Measurements from ENCODE around the gene NPIPA5.
"Not testable (repeated sequence)": the region's sequence is repeated elsewhere in the genome, so short reads cannot be mapped to it uniquely, and the experiment has no call there.

The NPIPA5 gene

GRCh38 chr16:15388060-15388459, 10.0 kb upstream of the NPIPA5 start:
- DNase-seq: not testable (repeated sequence)

GRCh38 chr16:15382810-15383209, 4.7 kb upstream of the NPIPA5 start:
- DNase-seq: not testable (repeated sequence)

GRCh38 chr16:15357495-15357894, 20.6 kb downstream of the NPIPA5 start:
- DNase-seq: not testable (repeated sequence)

GRCh38 chr16:15354846-15355245, 23.2 kb downstream of the NPIPA5 start:
- DNase-seq: not testable (repeated sequence)

GRCh38 chr16:15352852-15353251, 25.2 kb downstream of the NPIPA5 start:
- not testable (repeated sequence) for DNase-seq

- not testable (repeated sequence) for DNase-seq
Measured at GRCh38 chr16:15351745-15352144, 26.3 kb downstream of the NPIPA5 start.

- DNase-seq: not testable (repeated sequence)
Measured at GRCh38 chr16:15351251-15351650, 26.8 kb downstream of the NPIPA5 start.

- not testable (repeated sequence) for DNase-seq
Measured at GRCh38 chr16:15348721-15349120, 29.4 kb downstream of the NPIPA5 start.

GRCh38 chr16:15342337-15342736, 35.8 kb downstream of the NPIPA5 start:
- not testable (repeated sequence) for DNase-seq

- DNase-seq: not testable (repeated sequence)
Measured at GRCh38 chr16:15338986-15339385, 39.1 kb downstream of the NPIPA5 start.

GRCh38 chr16:15337974-15338605, 40.0 kb downstream of the NPIPA5 start:
- not testable (repeated sequence) for DNase-seq

- DNase-seq: not testable (repeated sequence)
Measured at GRCh38 chr16:15335609-15336008, 42.5 kb downstream of the NPIPA5 start.

- DNase-seq: not testable (repeated sequence)
Measured at GRCh38 chr16:15333969-15334368, 44.1 kb downstream of the NPIPA5 start.

GRCh38 chr16:15330978-15331377, 47.1 kb downstream of the NPIPA5 start:
- DNase-seq: not testable (repeated sequence)

GRCh38 chr16:15324954-15325353, 53.1 kb downstream of the NPIPA5 start:
- not testable (repeated sequence) for DNase-seq

- not testable (repeated sequence) for DNase-seq
Measured at GRCh38 chr16:15323373-15323772, 54.7 kb downstream of the NPIPA5 start.

GRCh38 chr16:15321221-15321620, 56.9 kb downstream of the NPIPA5 start:
- not testable (repeated sequence) for DNase-seq

GRCh38 chr16:15314562-15314961, 63.5 kb downstream of the NPIPA5 start:
- DNase-seq: not testable (repeated sequence)

Data from GF-D8 (cell line).